ENCODE results near the gene MCM8. TPM values are rescaled to one million over a fixed set of nuclear protein-coding genes. Genes with fewer than 3 reads are reported as not detected.
"Not testable (repeated sequence)": the region's sequence is repeated elsewhere in the genome, so short reads cannot be mapped to it uniquely, and the experiment has no call there.

The MCM8 gene
- total and polyA plus RNA-seq, 4 donors: 2.0 to 7.2 (median 3.3) TPM

DNA sequence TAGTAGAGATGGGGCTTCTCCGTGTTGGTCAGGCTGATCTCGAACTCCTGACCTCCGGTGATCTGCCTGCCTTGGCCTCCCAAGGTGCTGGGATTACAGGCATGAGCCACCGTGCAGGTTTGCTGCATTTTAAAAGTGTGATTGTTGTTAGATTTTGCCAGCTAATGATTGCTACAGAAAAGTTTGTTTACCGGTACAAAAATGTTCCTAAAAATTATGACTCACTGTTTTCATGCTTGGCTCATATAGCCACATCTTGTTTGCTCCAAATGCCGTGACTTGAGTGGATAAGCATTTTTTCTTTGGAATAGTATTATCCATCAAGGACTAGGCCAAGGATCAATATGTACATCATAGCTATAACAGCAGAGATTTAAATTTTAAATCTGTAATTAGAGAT, 79.1 kb downstream of the MCM8 start:
- H3K27ac ChIP-seq (ENCODE audit: low read depth in 1 of 2, low read length in 1 of 2): no peak overlapping the region

DNA sequence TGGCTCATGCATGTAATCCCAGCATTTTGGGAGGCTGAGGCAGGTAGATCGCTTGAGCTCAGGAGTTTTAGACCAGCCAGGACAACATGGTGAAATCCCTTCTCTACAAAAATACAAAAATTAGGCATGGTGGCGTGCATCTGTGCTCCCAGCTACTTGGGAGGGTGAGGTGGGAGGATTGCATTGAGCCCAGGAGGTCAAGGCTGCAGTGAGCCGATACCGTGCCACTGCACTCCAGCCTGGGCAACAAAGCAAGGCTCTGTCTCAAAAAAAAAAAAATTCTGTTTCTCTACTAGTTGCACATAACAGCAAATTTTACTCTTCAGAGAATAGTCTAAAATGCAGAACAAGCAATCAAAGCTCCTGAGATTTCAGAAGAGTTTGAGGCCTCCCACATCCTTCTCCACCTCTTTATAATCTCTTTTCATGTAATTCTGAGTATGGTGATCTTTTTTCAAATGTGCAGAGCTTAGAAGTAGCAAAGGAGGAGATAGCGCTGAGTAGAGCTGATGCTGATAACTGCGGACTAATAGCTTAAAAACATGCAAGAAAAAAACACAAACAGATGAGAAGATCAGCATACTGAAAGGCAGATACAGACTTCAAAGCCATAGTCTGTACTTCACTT, 80.1 kb downstream of the MCM8 start:
- H3K9ac ChIP-seq (ENCODE audit: insufficient read depth in 1 of 2, low read length in 2 of 2): no peak overlapping the region
- H3K27ac ChIP-seq (ENCODE audit: low read depth in 1 of 2, low read length in 1 of 2): peak overlapping the region in 1 of 2 donors; percentile 31

More for the DNA sequence above, 79.1 kb downstream of the MCM8 start:
- Histone ChIP-seq H3K9me3 (ENCODE audit: control insufficient read depth in 4 of 4, insufficient read depth in 3 of 4, low read length in 3 of 4) (peaks cover 0 to 9% (median 0%) of the 10 kb centered on the region in 4 donors), H3K36me3 (ENCODE audit: control insufficient read depth in 4 of 4, insufficient read depth in 4 of 4, low read length in 4 of 4) (peaks cover 5 to 32% (median 13%) of the 10 kb centered on the region in 4 donors), H3K9ac (ENCODE audit: insufficient read depth in 1 of 2, low read length in 2 of 2) (no peak overlapping the region), H3K4me1 (ENCODE audit: control insufficient read depth in 5 of 5, insufficient read depth in 5 of 5, low read length in 5 of 5) (peaks cover 0 to 16% (median 2%) of the 10 kb centered on the region in 5 donors), H3K4me3 (no peak overlapping the region), H3K27me3 (ENCODE audit: control insufficient read depth in 3 of 3, insufficient read depth in 3 of 3, low read length in 2 of 3) (no peaks in the 10 kb centered on the region)
- TF ChIP-seq, protein P1, sequence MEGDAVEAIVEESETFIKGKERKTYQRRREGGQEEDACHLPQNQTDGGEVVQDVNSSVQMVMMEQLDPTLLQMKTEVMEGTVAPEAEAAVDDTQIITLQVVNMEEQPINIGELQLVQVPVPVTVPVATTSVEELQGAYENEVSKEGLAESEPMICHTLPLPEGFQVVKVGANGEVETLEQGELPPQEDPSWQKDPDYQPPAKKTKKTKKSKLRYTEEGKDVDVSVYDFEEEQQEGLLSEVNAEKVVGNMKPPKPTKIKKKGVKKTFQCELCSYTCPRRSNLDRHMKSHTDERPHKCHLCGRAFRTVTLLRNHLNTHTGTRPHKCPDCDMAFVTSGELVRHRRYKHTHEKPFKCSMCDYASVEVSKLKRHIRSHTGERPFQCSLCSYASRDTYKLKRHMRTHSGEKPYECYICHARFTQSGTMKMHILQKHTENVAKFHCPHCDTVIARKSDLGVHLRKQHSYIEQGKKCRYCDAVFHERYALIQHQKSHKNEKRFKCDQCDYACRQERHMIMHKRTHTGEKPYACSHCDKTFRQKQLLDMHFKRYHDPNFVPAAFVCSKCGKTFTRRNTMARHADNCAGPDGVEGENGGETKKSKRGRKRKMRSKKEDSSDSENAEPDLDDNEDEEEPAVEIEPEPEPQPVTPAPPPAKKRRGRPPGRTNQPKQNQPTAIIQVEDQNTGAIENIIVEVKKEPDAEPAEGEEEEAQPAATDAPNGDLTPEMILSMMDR (IDR thresholded peaks at IDR 0.05; ENCODE audit: control extremely low read depth, extremely low read depth): no peak
- DNase-seq (no peak), ATAC-seq (ENCODE audit: insufficient read depth, low FRiP score) (no peak)
- 78 to 87% methylated on average over 6 of the region's 6 CpGs for WGBS, 2 donors

DNA sequence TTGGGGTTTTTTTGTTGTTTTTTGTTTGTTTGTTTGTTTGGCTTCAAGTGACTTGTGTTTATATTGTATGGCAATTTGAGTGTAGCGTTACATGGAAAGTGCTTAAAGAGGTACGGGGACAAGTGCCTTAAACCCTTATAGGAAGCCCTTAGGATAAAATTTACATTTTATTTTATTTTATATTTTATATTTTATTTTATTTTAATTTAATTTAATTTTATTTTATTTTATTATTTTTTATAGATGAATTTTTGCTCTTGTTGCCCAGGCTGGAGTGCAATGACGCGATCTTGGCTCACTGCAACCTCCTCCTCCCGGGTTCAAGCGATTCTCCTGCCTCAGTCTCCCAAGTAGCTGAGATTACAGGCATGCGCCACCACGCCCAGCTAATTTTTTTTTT, 82.5 kb downstream of the MCM8 start:
- not testable (repeated sequence) for ATAC-seq (ENCODE audit: insufficient read depth, low FRiP score)
- WGBS, 2 donors: 95 to 97% methylated on average over 8 of the region's 8 CpGs

More for the DNA sequence above, 80.1 kb downstream of the MCM8 start:
- Histone ChIP-seq H3K36me3 (ENCODE audit: control insufficient read depth in 4 of 4, insufficient read depth in 4 of 4, low read length in 4 of 4) (peaks cover 6 to 27% (median 7%) of the 10 kb centered on the region in 4 donors), H3K27me3 (ENCODE audit: control insufficient read depth in 3 of 3, insufficient read depth in 3 of 3, low read length in 2 of 3) (no peaks in the 10 kb centered on the region), H3K4me3 (no peak overlapping the region), H3K4me1 (ENCODE audit: control insufficient read depth in 5 of 5, insufficient read depth in 5 of 5, low read length in 5 of 5) (peaks cover 0 to 21% (median 2%) of the 10 kb centered on the region in 5 donors), H3K9me3 (ENCODE audit: control insufficient read depth in 4 of 4, insufficient read depth in 3 of 4, low read length in 3 of 4) (peaks cover 0 to 2% (median 0%) of the 10 kb centered on the region in 4 donors)
- TF ChIP-seq, protein P1 (IDR thresholded peaks at IDR 0.05; ENCODE audit: control extremely low read depth, extremely low read depth): no peak
- DNase-seq (no peak), ATAC-seq (ENCODE audit: insufficient read depth, low FRiP score) (no peak)
- 93 to 99% methylated on average over 6 of the region's 6 CpGs for WGBS, 2 donors

DNA sequence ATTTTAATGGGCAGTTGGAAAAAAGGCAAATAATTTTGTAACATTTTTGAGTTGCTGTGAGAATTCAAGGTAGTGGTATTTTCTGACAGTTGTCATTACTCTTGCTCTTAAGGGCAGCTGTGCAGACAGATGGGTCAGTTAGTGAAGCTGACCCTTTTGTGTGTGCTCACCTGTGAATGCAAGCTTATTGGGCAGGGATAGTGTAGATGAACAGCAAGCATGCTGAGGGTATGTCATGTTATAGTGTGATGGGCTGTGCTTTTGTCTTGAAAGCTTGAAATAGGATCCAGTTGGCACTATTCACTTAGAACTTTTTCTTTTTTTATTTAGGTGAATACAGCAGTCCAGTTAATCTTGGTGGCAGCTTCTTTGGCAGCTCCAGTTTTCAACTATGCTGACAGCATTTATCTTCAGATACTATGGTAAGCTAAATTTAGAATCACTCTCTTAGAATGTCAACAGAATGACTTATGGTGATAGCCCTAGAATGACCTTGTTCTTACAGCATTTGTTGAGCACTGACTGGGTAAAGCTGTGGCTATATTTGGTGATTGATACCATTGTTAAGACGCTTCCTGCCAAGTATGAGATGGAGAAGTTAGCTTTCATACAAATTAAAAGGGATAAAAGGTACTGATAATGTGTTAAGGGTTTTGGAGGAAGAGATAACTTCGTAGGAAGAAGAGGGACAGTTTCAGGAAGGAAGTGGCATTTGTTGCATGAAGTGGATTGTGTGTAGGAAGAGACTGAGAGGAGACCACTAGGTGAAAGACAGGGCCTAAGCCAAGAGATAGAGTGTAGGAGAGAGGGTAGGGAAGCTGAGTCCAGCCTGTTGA, 83.9 kb downstream of the MCM8 start:
- Histone ChIP-seq H3K27me3 (ENCODE audit: control insufficient read depth in 3 of 3, insufficient read depth in 3 of 3, low read length in 2 of 3) (no peaks in the 10 kb centered on the region), H3K4me1 (ENCODE audit: control insufficient read depth in 5 of 5, insufficient read depth in 5 of 5, low read length in 5 of 5) (peaks cover 0 to 18% (median 2%) of the 10 kb centered on the region in 5 donors), H3K9me3 (ENCODE audit: control insufficient read depth in 4 of 4, insufficient read depth in 3 of 4, low read length in 3 of 4) (no peaks in the 10 kb centered on the region), H3K9ac (ENCODE audit: insufficient read depth in 1 of 2, low read length in 2 of 2) (no peak overlapping the region), H3K36me3 (ENCODE audit: control insufficient read depth in 4 of 4, insufficient read depth in 4 of 4, low read length in 4 of 4) (peaks cover 11 to 25% (median 13%) of the 10 kb centered on the region in 4 donors), H3K4me3 (no peak overlapping the region), H3K27ac (ENCODE audit: low read depth in 1 of 2, low read length in 1 of 2) (peak overlapping the region in 1 of 2 donors; percentile 90)
- DNase-seq: no peak
- 26 to 39% methylated on average over 2 of the region's 2 CpGs for WGBS, 2 donors
- TF ChIP-seq, protein P1 (IDR thresholded peaks at IDR 0.05; ENCODE audit: control extremely low read depth, extremely low read depth): no peak
- ATAC-seq (ENCODE audit: insufficient read depth, low FRiP score): no peak

More for the DNA sequence above, 82.5 kb downstream of the MCM8 start:
- peaks cover 0 to 22% (median 2%) of the 10 kb centered on the region in 5 donors for H3K4me1 ChIP-seq (ENCODE audit: control insufficient read depth in 5 of 5, insufficient read depth in 5 of 5, low read length in 5 of 5)
- not testable (repeated sequence) for H3K9me3 ChIP-seq (ENCODE audit: control insufficient read depth in 4 of 4, insufficient read depth in 3 of 4, low read length in 3 of 4); H3K9ac ChIP-seq (ENCODE audit: insufficient read depth in 1 of 2, low read length in 2 of 2); DNase-seq; H3K4me3 ChIP-seq; H3K27me3 ChIP-seq (ENCODE audit: control insufficient read depth in 3 of 3, insufficient read depth in 3 of 3, low read length in 2 of 3)
- peak overlapping the region in 1 of 2 donors; percentile 50 for H3K27ac ChIP-seq (ENCODE audit: low read depth in 1 of 2, low read length in 1 of 2)
- H3K36me3 ChIP-seq (ENCODE audit: control insufficient read depth in 4 of 4, insufficient read depth in 4 of 4, low read length in 4 of 4): peaks cover 6 to 22% (median 10%) of the 10 kb centered on the region in 4 donors

Measured in lung (tissue), 12 donors.